Measurements from ENCODE around the gene IQGAP1. TPM values are rescaled to one million over a fixed set of nuclear protein-coding genes. Genes with fewer than 3 reads are reported as not detected.

The IQGAP1 gene
- total RNA-seq, 1 experiment from 2014 or later: 113 TPM

DNA sequence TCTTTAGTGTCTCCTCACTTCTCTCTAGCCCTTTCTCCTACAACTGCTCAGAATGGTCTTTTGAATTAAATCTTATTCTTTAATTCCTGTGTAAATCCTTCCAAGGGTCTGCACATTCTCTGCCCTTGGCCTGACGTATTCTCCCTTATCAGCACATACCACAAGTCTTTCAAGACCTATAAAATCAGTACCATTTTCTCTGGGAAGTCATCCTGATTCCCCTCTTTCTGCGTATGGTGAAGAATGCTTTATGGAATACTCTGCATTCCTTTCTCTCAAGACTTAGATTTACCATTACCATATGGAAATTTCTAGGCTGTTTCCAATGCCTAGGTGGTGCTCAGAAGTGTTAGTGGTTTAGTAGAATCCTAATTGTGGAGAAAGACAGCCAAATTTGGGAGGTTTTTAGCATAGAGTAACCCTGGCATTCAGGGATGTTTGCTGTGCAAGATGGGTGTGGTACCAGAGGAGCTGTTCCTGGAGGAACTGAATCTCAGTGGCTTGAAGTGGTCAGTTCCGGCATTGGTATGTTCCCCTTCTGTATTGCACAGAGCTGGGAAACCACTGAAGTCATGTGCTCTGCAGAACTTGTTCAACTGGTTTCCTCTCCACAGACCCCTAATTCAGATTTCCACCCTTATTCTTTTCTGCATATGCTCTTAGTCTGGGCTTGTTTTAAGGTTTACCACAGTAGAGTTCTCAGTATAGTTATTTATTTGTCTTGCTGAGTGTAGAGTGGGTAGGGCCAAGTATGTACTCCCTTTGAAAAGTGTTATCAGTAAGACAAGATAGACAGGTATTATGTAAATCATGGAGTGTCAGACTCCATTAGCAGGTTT, 24.5 kb downstream of the IQGAP1 start:
- Histone ChIP-seq H2AFZ (ENCODE audit: low read depth, low read length, poor library complexity, severe bottlenecking) (no peak overlapping the region), H3K4me3 (replicated peaks in 1 of 2; ENCODE audit: low read depth in 1 of 2, low read length in 2 of 2) (peak overlapping the region; percentile 14 to 50; a peak in 3 of 4 replicates)
- CTCF ChIA-PET: no interaction called here
- TF ChIP-seq POLR2AphosphoS5 (IDR thresholded peaks at IDR 0.05; ENCODE audit: low read depth, low read length) (peak; percentile 47; the same call in 1 of the 2 replicates), CBX3 (IDR thresholded peaks at IDR 0.05; ENCODE audit: low read depth) (peak; percentile 77; the same call in 1 of the 2 replicates), SIN3A (IDR thresholded peaks at IDR 0.05; ENCODE audit: low read depth) (peak; percentile 50; the same call in 1 of the 2 replicates), POLR2A (IDR thresholded peaks at IDR 0.05; ENCODE audit: borderline replicate concordance, extremely low read depth, insufficient read depth, insufficient read length) (no peak), JUND (IDR thresholded peaks at IDR 0.05) (peak; percentile 71), CEBPB (IDR thresholded peaks at IDR 0.05; ENCODE audit: low read depth) (peak; percentile 85), EZH2phosphoT487 (IDR thresholded peaks at IDR 0.05; ENCODE audit: borderline replicate concordance) (no peak), ZNF274 (IDR thresholded peaks at IDR 0.05; ENCODE audit: low read depth, low read length) (no peak), RAD21 (IDR thresholded peaks at IDR 0.05; ENCODE audit: low read depth) (peak; percentile 20; the same call in 1 of the 2 replicates), EGR1 (IDR thresholded peaks at IDR 0.05; ENCODE audit: low read depth) (no peak; the same call in 1 of the 2 replicates), FOSL1 (IDR thresholded peaks at IDR 0.05; ENCODE audit: low read depth) (peak; percentile 48; the same call in 1 of the 2 replicates), TCF7L2 (IDR thresholded peaks at IDR 0.05; ENCODE audit: borderline replicate concordance, extremely low read depth, insufficient read depth, insufficient read length) (no peak), SP1 (IDR thresholded peaks at IDR 0.05; ENCODE audit: low read depth) (peak; percentile 89), EZH2 (IDR thresholded peaks at IDR 0.05) (no peak), SRF (IDR thresholded peaks at IDR 0.05; ENCODE audit: low read depth) (no peak), ELF1 (IDR thresholded peaks at IDR 0.05; ENCODE audit: borderline replicate concordance, low read depth) (no peak; the same call in 1 of the 2 replicates), YY1 (IDR thresholded peaks at IDR 0.05; ENCODE audit: extremely low read depth, insufficient replicate concordance, low read depth, low read length) (no peak), ZFX (IDR thresholded peaks at IDR 0.05) (no peak)
- TF ChIP-seq, protein P1, sequence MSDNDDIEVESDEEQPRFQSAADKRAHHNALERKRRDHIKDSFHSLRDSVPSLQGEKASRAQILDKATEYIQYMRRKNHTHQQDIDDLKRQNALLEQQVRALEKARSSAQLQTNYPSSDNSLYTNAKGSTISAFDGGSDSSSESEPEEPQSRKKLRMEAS (IDR thresholded peaks at IDR 0.05): peak; percentile 75
- TF ChIP-seq, protein P2, sequence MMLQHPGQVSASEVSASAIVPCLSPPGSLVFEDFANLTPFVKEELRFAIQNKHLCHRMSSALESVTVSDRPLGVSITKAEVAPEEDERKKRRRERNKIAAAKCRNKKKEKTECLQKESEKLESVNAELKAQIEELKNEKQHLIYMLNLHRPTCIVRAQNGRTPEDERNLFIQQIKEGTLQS (IDR thresholded peaks at IDR 0.05): no peak
- TF ChIP-seq, protein P3, sequence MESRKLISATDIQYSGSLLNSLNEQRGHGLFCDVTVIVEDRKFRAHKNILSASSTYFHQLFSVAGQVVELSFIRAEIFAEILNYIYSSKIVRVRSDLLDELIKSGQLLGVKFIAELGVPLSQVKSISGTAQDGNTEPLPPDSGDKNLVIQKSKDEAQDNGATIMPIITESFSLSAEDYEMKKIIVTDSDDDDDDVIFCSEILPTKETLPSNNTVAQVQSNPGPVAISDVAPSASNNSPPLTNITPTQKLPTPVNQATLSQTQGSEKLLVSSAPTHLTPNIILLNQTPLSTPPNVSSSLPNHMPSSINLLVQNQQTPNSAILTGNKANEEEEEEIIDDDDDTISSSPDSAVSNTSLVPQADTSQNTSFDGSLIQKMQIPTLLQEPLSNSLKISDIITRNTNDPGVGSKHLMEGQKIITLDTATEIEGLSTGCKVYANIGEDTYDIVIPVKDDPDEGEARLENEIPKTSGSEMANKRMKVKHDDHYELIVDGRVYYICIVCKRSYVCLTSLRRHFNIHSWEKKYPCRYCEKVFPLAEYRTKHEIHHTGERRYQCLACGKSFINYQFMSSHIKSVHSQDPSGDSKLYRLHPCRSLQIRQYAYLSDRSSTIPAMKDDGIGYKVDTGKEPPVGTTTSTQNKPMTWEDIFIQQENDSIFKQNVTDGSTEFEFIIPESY (IDR thresholded peaks at IDR 0.05; ENCODE audit: extremely low read depth, insufficient replicate concordance, low read length): no peak
- TF ChIP-seq, protein P4, sequence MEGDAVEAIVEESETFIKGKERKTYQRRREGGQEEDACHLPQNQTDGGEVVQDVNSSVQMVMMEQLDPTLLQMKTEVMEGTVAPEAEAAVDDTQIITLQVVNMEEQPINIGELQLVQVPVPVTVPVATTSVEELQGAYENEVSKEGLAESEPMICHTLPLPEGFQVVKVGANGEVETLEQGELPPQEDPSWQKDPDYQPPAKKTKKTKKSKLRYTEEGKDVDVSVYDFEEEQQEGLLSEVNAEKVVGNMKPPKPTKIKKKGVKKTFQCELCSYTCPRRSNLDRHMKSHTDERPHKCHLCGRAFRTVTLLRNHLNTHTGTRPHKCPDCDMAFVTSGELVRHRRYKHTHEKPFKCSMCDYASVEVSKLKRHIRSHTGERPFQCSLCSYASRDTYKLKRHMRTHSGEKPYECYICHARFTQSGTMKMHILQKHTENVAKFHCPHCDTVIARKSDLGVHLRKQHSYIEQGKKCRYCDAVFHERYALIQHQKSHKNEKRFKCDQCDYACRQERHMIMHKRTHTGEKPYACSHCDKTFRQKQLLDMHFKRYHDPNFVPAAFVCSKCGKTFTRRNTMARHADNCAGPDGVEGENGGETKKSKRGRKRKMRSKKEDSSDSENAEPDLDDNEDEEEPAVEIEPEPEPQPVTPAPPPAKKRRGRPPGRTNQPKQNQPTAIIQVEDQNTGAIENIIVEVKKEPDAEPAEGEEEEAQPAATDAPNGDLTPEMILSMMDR (IDR thresholded peaks at IDR 0.05 in 2 of 3, conservative IDR thresholded peaks at IDR 0.05 in 1 of 3; ENCODE audit: borderline replicate concordance in 1 of 3, insufficient read depth in 1 of 3, low read depth in 2 of 3, low read length in 2 of 3): no peak

More for the DNA sequence above, 24.5 kb downstream of the IQGAP1 start:
- DNase-seq (ENCODE audit: low read depth, low spot score) (peak; percentile 84), ATAC-seq (peak; percentile 95)
- Histone ChIP-seq H3K36me3 (ENCODE audit: control insufficient read depth in 1 of 2, insufficient read depth in 2 of 2, low read length in 2 of 2) (no peaks in the 10 kb centered on the region), H3K9ac (ENCODE audit: low read length) (peak overlapping the region; percentile 46), H3K4me2 (ENCODE audit: low read length) (peak overlapping the region; percentile 85), H3K4me1 (ENCODE audit: control insufficient read depth in 1 of 2, insufficient read depth in 2 of 2, low read length in 2 of 2) (peaks cover 41 to 50% of the 10 kb centered on the region in 2 experiments), H3K9me3 (ENCODE audit: control insufficient read depth in 1 of 2, insufficient read depth in 1 of 2, low read depth in 1 of 2, low read length in 2 of 2) (no peaks in the 10 kb centered on the region), H3K79me2 (ENCODE audit: insufficient read depth, low read length) (peaks cover 72% of the 10 kb centered on the region), H3K9me2 (ENCODE audit: insufficient read depth) (no peaks in the 10 kb centered on the region), H3K27me3 (ENCODE audit: insufficient read depth, low read length) (no peaks in the 10 kb centered on the region), H4K20me1 (ENCODE audit: insufficient read depth) (no peaks in the 10 kb centered on the region), H3K27ac (ENCODE audit: low read depth, low read length) (peak overlapping the region; percentile 55)
- intact Hi-C loops (cut with micrococcal nuclease): loop anchor here (1.0 kb wide), 1 partner anchor 10 kb away; no protein-coding TSS in a partner anchor
- ChIA-PET RAD21 (ENCODE audit: low non-redundant PET in 1 of 2, low total read pairs in 2 of 2, uncharacterized antibody in 2 of 2, unreplicated experiment in 2 of 2) (interaction anchor here in 1 of 2 experiments (1.1 kb wide), 1 partner anchor 25 kb away, joined by 4 read pairs; the partner anchor contains the start of gene IQGAP1), POLR2A (interaction anchor here (1.2 to 2.8 kb wide), 2 partner anchors 11 to 25 kb away, joined by 5 to 7 read pairs; partner anchors contain the start of gene IQGAP1)
- TSS peak; percentile 29 for BruUV-seq (replicated peaks)
